H1 (cell line): Measurements from ENCODE around the gene ARL6IP4. TPM values are rescaled to one million over a fixed set of nuclear protein-coding genes. Genes with fewer than 3 reads are reported as not detected.

Source experiments
- EP300 ChIP-seq, 2 experiments: IDR thresholded peaks; 1 replicate in 1 of 2; 2 replicates in 1 of 2; pipeline ENCODE4 v1.6.1; 2011 to 2012; ENCODE audit warnings: low read depth in 2 of 2, low read length in 2 of 2, mild to moderate bottlenecking in 2 of 2, borderline replicate concordance in 1 of 2, inconsistent platforms in 1 of 2, moderate library complexity in 1 of 2
- GTF2F1 ChIP-seq: IDR thresholded peaks from 2 replicates; pipeline ENCODE4 v1.6.1; 2012; ENCODE audit warnings: low read depth, low read length, improper control_type of control experiment, borderline replicate concordance
- SP4 ChIP-seq: IDR thresholded peaks from 2 replicates; pipeline ENCODE4 v1.6.1; 2012; ENCODE audit warnings: low read length, inconsistent platforms
- SUZ12 ChIP-seq: fragments of 200-600 bp; sonication (generic); IDR thresholded peaks from 2 replicates; pipeline ENCODE4 v1.6.1; 2012; ENCODE audit warnings: mild to moderate bottlenecking, inconsistent platforms, low read length, moderate library complexity, mixed read lengths
- ZNF274 ChIP-seq: IDR thresholded peaks from 2 replicates; pipeline ENCODE4 v1.7.0; 2012; ENCODE audit warnings: low read length, borderline replicate concordance; ENCODE audit errors: extremely low read depth
- polyA plus RNA-seq, 7 experiments: library from polyadenylated mRNA; depleted of rRNA in 3 of 7; stranded (reverse) in 5 of 7; unstranded in 2 of 7; fragments of >200 nt in 5 of 7; fragments of 200-250 nt in 2 of 7; gene quantifications; 1 replicate in 5 of 7; 2 replicates in 1 of 7; 4 replicates in 1 of 7; pipeline versions ENCODE4 v1.2.1 to v1.2.3, GENCODE V29; 2011 to 2013; ENCODE audit warnings: missing spikeins in 2 of 7, mixed read lengths in 2 of 7
- total RNA-seq: library from RNA; stranded (reverse); fragmentation: NEBNext Ultra II Directional; extraction: Animal tissue kit (Norgen Biotek cat#: 25700); gene quantifications from 2 replicates; pipeline ENCODE4 v1.2.1, GENCODE V29; 2021

ARL6IP4 gene
- total and polyA plus RNA-seq, 2 of the 8 experiments (the other 6 are each of a cell fraction or from before 2014, with no cell fraction given): 76.4 to 109 TPM

DNA sequence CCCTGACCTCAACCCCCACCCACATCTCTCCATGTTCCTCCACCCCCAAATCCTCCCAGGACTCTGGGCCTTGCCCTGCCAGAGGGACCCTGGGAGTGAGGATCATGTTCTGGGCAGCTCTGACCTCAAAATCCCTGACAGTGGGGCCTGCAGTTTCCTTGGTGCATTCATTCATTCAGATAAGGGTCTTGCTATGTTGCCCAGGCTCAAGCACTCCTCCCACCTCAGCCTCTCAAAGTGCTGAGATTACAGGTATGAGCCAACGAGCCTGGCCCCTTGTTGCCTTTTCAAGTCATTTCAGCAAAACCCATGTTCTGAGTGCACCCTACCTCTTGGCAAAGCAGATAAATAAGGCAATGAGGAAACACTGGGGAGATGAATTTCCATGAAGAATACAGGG is 29.6 kb downstream of the ARL6IP4 start (continued):
- TF ChIP-seq ZNF274 (no peak), SP4 (no peak), EP300 (IDR thresholded peaks at IDR 0.05; ENCODE audit: borderline replicate concordance in 1 of 2, low read depth in 2 of 2, low read length in 2 of 2) (no peak), SUZ12 (no peak), GTF2F1 (no peak)
